NCI-H774 (cell line): ENCODE measurements around the gene CLEC12A.

Source experiments
- DNase-seq: peaks from one replicate; lab custom pipeline; 2025; lab: John Stamatoyannopoulos, UW

The CLEC12A gene

GRCh38 chr12:10033783-10034545 lies 62.8 kb downstream of the CLEC12A start:
- no peak for DNase-seq
